SKM-1 treated with dmso at 0.1 percent for 144 hours (cell line): ENCODE results near the gene DPYSL5.
"Not testable (repeated sequence)": the region's sequence is repeated elsewhere in the genome, so short reads cannot be mapped to it uniquely, and the experiment has no call there.

Experiments used
- DNase-seq: peaks from one replicate; lab custom pipeline; 2025; ENCODE audit not compliant: unreplicated experiment; lab: John Stamatoyannopoulos, UW

The DPYSL5 gene

DNA sequence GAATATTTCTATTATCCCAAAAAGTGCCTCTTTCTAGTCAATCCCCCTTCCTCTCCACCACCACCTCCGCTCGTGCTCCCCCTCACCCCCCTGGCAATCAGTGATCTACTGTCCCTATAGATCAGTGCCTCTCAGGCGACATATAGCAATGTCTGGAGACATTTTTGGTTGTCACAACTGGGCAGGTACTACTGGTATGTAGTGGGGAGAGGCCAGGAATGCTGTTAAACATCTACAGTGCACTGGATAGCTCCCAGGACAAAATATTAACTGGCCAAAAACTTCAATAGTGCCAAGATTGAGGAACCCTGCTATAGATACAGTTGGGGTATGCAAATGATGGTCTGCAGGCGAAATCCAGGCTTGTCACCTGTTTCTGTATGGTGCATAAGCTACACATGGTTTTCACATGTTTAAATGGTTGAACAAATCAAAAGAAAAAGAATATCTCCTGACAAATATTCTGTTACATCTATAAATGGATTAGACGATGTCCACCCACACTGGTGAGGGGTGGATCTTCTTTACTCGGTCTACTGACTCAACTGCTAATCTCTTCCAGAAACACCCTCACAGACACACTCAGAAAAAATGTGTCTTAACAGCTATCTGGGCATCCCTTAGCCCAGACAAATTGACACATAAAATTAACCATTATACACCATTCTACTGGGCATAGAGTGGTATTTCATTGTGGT lies 25.5 kb downstream of the DPYSL5 start:
- DNase-seq, result no peak

DNA sequence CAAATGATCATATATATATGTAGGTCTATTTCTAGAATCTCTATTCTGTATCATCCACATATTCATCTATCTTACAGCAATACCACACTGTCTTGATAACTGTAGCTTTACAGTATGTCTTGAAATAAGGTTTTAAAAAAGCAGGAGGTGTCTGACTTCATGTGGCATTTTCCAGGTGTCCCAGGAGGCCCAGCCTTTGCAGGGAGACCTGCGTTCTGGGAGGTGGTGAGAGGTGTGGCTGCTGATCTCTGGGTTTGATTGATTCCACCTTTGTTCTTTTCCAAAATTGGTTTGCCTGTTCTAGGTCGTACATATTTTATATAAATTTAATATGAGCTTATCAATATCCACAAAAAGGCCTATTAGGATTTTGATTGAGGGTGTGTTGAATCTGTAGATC lies 26.6 kb downstream of the DPYSL5 start:
- DNase-seq, result no peak

DNA sequence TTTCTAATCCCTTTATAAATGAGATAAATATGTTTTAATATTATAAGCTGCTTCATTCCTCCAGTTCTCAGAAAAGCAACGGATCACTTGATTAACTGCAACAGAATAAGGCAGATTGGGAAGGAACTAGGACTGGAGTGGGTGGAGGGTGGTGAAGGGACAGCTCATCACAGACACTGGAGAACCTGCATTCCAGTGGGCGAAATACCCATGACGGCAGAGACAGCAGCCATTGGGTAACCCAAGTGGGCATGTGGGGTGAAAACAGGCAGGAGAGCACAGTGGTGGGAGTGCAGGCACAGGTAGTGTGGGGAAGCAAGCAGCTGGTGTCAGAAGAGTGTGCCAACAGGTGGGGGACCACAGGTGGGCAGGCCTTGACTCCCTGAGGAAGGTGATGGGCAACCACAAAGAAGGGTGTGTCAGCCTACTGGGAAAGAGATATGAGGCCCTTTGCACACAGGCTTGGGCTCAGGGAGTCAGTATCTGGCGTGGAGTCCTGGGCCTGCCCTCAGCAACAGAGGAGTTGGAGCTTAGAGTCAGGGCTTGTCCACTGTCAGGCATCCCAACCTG lies 27.2 kb downstream of the DPYSL5 start:
- no peak for DNase-seq

DNA sequence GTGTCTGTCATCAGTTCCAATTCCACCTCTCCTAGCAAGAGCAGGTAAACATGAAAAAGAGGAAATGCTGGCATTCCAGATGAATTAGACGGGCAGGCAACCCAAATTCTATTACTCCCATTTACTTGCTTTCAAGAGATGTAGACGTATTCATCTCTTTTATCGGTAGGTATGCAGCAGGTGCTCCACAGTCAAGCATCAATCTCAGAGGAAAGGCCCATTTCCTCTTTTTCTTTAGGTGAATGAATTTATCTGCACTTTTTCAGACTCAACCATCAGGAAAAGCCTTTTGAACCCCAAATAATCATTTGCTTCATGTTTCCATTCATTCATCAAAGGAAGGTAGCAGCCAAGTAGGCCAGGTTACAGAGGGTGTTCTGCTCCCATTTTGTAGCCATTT lies 27.9 kb downstream of the DPYSL5 start:
- no peak for DNase-seq

DNA sequence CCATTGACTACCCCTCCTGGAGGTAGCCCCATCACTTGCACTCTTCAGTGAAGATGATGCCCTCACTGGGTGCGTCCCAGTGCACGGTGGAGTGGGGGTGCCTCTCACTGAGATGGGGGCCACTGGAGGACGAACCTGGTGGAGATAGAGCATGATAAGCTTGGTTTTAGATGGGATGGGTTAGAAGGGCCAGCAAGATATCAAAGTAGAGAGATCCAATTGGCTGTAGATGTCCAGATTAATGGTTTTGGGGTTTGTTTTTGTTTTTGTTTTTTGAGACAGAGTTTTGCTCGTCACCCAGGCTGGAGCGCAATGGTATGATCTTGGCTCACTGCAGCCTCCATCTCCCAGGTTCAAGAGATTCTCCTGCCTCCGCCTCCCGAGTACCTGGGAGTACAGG lies 28.3 kb downstream of the DPYSL5 start:
- no peak for DNase-seq

DNA sequence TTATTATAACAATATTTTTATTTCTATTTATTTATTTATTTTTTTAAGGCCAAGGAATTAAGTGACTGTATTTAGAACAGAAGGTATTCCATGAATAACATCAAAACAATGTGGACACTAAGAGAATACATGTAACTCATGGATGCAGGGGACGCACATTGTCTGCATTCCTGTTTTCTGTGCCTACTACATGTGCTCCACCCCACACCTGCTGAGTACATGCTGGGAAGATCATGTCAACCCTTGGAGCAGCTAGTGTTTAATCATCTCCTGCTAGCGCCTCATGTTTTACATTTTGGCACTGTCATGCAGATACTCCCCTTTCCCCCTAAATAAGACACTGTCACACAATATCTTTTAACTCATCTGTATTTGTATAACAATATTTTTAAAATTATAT lies 29.3 kb downstream of the DPYSL5 start:
- no peak for DNase-seq

DNA sequence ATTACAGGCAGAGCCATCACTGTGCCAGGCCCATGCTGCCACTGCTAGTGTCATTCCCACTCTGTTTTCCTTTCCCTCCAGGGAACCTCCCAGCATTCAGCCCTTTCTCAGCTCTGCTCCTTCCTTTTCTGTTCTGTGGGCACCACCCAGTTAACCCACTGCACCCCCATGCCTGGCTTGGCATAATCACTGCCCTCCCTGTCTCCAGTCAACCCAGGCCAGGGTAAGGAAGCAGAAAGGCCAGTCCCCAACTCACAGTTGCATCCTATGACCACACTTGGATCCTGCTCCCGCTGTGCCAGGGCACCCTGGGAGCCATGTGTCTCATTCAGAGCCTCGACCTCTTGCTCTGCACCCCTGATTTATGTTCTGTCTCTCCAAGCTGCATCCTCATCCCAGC lies 32.2 kb downstream of the DPYSL5 start:
- DNase-seq, result no peak

DNA sequence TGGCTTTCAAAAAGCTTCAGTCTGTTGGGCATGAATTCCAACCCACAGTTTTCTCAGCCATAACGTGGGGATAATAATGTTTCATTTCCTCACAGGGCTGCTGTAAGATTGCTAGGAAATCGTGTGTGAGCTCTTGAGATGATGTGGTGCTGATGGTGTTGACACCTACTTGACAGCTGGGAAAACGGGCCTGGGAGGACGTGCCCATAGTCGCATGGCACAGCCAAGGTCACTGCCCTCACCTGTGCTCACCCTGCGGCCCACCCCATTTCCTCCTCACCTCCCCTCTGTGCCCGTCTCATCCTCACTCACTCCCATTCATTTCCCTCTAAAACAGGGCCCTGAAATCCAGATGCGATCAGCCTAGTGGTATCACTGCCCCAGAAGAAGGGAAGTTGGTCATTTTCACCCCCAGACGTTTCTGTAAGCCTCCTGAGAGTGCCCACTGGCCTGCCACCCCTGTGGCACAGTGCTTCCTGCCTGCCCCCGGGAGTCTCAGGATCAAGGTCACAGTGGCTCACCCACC lies 33.0 kb downstream of the DPYSL5 start:
- DNase-seq, result no peak

DNA sequence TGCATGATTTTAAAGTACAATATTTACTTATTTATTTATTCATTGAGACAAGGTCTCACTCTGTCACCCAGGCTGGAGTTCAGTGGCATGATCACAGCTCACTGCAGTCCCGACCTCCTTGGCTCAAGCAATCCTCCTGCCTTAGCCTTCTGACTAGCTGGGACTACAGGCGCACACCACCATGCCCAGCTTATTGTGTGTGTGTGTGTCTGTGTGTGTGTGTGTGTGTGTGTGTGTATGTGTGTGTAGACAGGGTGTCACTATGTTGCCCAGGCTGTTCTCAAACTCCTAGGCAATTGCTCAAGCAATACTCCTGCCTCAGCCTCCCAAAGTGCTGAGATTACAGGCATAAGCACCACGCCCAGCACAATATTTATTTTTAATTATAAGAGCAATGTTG lies 34.3 kb downstream of the DPYSL5 start:
- not testable (repeated sequence) for DNase-seq

DNA sequence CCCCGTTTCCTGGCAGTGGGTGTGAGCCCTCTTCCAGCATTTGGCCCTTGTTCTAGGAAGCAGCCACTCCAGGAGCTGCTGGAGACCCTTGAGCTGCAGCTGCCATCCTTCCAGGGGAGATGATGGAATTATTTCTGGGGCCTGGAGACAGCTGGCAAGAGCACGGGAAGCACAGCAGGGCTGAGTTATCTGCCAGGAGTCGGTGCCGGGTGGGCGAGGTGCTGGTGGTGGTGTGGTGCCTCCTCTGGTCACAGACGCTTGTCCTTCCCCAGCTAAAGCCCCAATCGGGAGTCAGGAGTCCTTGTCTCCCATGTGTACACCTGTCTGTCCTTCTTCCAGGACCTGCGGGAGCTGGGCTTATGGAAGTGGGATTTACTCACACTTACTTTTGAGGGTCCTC lies 36.0 kb downstream of the DPYSL5 start:
- DNase-seq, result no peak

DNA sequence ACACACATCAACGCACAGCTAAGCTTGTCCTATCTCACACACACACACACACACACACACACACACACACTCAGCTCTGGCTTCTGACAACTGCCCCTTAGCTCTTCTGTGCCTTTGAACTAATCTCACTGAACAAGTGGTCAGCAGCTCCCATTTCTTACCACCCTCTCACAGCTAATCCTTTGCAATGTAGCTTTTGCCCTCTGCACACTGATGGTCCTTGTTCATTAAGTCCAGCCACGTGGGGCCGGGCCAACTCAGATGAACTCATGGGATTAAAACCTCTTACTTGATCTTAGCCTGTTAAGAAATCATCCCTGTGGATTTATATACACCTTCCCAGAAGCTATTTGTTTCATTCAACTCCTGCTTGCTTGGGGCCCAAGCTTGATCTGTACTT lies 36.6 kb downstream of the DPYSL5 start:
- DNase-seq, result no peak

DNA sequence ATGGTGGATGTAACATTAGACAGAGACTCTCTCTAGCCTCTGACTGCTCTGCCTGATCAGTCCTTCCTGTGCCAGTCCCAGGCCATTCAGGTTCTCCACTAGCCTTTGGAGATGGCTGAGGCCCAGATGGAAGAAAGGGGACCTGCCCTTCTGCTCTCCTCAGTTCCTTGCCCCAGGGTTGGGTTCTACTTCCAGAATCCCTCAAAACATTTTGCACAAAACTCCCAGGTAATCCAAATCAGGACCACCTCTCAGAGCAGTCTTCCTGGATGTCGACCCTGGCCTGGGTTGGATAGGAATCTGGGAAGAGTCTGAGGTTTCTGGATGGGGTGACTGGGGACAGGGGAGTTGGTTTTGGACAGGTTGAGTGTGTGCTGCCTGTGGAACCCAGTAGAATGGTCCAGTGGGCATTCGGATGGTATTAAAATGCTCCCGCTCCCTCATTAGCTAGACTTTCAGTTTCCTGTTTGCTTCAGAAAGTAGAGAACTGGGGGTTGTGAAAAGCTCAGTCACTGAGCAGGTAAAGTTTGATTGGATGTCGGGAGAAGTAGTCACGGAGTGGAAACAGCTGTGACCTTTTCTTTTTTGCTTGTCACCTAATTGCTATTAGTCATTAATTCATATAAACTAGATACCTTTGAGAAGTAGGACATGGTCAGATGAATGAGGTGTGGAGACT lies 37.9 kb downstream of the DPYSL5 start:
- no peak for DNase-seq

DNA sequence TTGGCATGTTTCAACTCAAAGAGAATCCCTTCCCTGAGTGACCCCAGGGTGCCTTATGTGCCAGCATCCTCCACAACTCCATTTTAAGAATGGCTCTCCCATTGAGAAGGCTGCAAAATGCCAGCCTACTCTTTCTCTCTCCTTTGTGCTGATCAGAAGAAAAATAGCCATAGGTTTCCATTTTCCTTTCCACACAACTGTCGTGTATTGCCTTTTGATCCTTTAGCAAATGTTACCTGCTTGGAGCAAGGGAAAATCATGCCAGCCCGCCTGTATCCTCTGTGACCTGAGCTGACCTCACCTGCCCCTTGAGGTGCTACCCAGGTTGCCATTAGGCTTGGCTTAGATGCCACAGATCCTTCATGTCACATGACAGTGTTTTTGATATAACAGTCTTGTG lies 38.8 kb downstream of the DPYSL5 start:
- DNase-seq, result no peak

DNA sequence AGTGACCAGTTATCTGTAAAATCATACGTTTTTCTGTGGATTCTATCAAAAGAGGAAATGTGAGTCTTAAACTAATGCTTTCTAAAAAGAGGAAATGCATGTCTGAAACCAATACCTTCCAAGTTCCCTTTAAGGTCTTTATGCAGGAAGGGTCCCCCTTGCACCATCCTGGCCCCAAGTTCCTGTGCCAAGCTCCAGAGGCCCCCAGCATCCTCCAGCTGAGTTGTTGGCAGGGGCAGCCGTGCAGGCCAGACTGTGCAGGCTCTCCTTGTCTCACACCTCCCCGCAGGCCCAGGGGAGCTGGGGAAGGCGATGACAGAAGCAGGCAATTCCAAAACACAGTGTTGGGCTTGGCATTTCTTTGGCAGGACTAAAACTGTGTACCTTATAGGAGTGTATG lies 39.2 kb downstream of the DPYSL5 start:
- DNase-seq, result peak; percentile 97

DNA sequence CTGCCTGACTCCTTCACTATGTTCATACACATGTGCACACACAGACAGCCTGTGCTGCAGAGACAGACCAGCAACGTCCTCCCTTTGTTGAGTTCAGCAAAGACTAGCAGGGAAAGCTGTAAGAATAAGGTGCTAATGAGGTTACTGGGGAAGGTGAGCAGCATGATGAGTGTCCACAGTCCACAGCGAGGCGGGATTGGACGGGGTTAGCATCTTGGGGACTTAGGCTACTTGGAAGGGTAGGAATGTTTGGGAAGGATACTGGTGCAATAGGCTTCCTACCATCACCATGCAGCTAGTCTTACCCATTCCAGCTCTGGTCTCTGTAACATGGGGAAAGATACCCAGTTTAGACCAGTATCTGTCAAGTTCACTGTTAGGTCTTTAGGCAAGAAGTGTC lies 41.9 kb downstream of the DPYSL5 start:
- DNase-seq, result no peak

DNA sequence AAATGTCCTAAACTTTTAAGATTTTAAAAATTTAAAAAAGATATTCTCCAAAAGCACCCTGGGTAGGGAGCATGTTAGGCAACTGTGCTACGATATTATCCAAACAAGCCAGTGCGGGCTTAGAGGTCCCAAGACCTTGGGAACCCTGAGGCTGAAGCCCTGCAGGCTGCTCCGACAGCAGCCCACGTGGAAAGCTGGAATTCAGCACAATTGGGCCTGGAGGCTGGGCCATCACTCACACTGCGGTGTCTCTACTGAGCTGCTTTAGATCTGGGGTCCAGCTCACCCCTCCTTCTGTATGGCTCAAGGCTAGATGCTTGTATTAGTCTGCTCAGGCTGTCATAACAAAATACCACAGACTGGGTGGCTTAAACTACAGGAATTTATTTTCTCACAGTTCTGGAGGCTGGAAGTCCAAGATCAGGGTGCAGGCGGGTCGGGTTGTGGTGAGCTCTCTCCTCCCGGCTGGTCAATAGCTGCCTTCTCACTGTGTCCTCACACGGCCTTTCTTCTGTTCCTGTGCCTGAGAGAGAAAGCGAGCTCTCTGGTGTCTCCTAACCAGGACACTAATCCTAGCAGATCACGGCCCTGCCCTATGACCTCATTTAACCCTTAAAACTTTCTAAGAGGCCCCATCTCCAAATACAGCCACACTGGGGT lies 42.5 kb downstream of the DPYSL5 start:
- no peak for DNase-seq

DNA sequence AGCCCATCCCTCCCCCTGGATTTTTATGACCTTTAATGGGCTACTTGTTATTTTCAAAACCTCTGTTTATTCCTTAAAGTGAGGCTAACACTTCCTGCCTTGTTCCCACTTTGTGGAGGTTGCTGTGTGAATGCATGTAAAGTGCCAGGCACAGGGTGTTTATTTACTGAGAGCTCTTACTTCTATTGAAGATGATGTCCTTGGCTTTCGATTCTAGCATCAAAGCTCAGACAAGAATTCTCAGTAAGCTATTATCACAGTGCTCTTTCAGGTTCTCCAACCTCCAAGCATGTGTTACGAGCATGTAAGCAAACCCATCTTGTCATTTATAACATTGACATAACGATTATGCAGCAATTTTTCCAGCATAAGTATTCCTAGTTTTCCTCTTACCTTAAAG lies 44.2 kb downstream of the DPYSL5 start:
- DNase-seq, result no peak

DNA sequence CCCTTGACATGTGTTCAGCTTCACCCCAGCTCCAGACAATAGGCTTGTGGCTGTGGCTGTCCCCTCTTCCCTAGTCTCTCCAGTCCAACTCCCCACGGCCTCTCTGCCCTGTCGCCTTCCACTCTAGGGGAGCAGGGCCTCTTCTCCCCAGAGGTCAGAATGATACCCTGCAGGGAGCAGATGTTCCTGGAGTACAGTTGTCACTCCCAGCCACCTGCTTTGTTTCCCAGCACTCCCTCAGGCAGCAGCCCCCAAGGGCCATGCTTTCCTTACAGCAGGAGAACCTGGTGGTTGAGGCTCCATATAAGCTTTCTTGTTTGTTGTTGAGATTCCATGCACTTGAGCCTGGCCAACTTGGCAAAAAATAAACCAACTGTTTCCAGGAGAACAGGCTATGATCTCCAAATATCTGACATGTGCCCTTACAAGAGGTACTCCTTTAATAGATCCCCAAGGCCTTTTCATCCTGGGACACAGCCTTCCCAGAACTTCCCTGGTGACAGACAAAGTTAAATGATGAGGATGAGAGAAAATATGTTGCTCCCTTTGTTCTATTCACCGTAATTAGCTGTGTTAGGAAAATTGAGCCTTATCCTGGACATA lies 45.1 kb downstream of the DPYSL5 start:
- DNase-seq, result no peak

DNA sequence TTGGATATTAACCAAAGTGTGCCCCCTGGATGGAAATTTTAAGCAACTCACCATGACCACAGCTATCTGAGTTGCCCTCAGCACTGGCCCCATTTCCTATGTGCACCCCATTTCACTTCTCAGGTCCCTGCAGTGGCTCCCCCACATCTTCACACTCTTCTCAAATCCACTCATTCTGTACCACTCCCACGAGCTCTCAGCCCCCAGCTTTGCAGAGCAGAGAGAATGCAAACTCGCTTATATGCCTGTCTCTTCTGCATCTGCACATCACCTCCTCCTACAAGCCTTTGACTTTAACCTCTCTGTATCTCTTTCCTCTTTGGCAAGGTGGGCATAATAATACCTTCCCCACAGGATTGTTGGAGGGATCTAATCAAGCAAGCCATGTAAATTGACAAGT lies 46.2 kb downstream of the DPYSL5 start:
- no peak for DNase-seq

DNA sequence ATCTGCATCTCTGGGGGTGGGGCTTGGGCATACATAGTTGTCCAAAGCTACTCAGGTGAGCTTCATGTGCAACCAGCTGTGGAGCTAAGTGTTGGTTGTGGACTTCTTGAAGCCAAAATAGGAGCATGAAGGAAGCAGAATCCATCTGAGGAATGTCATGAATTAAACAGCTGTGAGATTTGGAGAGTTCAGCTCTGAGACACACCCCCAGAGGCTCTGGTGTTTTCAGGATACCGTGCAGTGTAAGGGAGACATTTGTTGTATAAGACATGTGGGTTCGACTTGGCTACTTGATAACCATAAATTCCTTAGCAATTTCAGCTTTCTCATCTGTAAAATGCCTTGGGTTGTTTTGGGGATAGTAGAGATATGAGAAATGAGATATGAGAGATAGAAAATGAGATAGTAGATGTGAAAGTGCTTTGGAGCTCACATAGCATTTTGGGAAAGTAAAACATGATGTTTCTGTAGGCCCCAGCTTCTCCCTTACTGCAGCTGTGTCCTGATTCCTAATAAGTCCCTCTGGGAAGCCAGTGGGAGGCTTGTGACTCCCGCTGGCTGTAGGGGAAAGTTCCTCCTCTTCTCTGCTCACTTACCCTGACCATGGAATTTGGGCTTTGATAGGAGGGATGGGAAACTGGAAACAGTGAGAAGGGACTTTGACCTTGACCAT lies 50.0 kb downstream of the DPYSL5 start:
- DNase-seq, result no peak

DNA sequence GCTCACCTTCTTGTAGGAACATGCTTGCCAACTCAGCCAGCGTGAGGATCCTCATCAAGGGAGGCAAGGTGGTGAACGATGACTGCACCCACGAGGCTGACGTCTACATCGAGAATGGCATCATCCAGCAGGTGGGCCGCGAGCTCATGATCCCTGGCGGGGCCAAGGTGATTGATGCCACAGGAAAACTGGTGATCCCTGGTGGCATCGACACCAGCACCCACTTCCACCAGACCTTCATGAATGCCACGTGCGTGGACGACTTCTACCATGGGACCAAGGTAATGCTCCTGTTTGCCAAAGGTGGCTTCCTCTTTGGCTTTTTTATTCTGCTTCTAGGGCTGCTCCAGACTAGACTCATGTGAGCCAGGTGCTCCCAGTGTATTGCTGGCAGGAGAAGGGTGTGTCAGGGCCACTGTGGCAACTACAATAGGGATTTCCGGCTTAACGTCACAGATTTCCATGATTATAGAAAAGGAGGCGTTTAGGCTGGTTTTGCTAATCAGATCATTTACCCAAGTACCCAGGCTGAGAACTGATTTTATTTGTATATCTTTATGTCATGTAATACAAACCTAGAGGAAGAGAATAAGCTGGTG lies 50.6 kb downstream of the DPYSL5 start:
- DNase-seq, result no peak
